IMR-90 (cell line): ENCODE measurements around the gene ADGRB3.
"Not testable (repeated sequence)": the region's sequence is repeated elsewhere in the genome, so short reads cannot be mapped to it uniquely, and the experiment has no call there.

Experiments used
- BHLHE40 ChIP-seq: fragments of 150-350 bp; IDR thresholded peaks from 2 replicates; pipeline ENCODE4 v1.6.1; 2016; ENCODE audit warnings: mild to moderate bottlenecking, low read depth, low read length
- MXI1 ChIP-seq: IDR thresholded peaks from 2 replicates; pipeline ENCODE4 v1.6.1; 2012; ENCODE audit warnings: low read depth, mild to moderate bottlenecking, low read length, moderate library complexity, borderline replicate concordance
- NFE2L2 ChIP-seq: fragments of 150-350 bp; IDR thresholded peaks from 2 replicates; pipeline ENCODE4 v1.6.1; 2016; ENCODE audit warnings: low read depth, mild to moderate bottlenecking, low read length
- POLR2A ChIP-seq: IDR thresholded peaks from 2 replicates; pipeline ENCODE4 v1.6.1; 2012; ENCODE audit warnings: mild to moderate bottlenecking, low read depth, low read length
- RAD21 ChIP-seq: IDR thresholded peaks from 2 replicates; pipeline ENCODE4 v1.6.1; 2012; ENCODE audit warnings: low read length, improper control_type of control experiment
- RCOR1 ChIP-seq: IDR thresholded peaks from 2 replicates; pipeline ENCODE4 v1.6.1; 2012; ENCODE audit warnings: mild to moderate bottlenecking, low read length, improper control_type of control experiment; ENCODE audit not compliant: insufficient replicate concordance
- RFX5 ChIP-seq: IDR thresholded peaks from 2 replicates; pipeline ENCODE4 v1.8.0; 2012; ENCODE audit warnings: low read depth, mild to moderate bottlenecking, low read length, moderate library complexity
- SMC3 ChIP-seq: fragments of 150-350 bp; IDR thresholded peaks from 2 replicates; pipeline ENCODE4 v1.6.1; 2016; ENCODE audit warnings: low read depth, mild to moderate bottlenecking, antibody characterized with exemption, low read length, moderate library complexity
- TF ChIP-seq, protein P1 (sequence below): conservative IDR thresholded peaks from 2 replicates; pipeline ENCODE4 v1.5.1; 2012; ENCODE audit warnings: mild to moderate bottlenecking, low read depth, low read length, improper control_type of control experiment

DNA sequence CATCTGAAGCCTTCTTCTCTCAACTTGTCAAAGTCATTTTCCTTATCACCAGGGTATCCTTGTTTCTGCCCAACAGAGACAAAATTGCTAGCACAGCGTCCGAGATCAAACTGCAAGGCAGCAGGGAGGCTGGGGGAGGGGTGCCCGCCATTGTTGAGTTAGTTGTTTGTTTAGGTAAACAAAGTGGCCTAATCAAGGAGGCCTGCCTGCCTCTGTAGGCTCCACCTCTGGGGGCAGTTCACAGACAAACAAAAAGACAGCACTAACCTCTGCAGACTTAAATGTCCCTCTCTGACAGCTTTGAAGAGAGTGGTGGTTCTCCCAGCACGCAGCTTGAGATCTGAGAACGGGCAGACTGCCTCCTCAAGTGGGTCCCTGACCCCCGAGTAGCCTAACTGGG lies 155.0 kb downstream of the ADGRB3 start:
- TF ChIP-seq, protein P1, sequence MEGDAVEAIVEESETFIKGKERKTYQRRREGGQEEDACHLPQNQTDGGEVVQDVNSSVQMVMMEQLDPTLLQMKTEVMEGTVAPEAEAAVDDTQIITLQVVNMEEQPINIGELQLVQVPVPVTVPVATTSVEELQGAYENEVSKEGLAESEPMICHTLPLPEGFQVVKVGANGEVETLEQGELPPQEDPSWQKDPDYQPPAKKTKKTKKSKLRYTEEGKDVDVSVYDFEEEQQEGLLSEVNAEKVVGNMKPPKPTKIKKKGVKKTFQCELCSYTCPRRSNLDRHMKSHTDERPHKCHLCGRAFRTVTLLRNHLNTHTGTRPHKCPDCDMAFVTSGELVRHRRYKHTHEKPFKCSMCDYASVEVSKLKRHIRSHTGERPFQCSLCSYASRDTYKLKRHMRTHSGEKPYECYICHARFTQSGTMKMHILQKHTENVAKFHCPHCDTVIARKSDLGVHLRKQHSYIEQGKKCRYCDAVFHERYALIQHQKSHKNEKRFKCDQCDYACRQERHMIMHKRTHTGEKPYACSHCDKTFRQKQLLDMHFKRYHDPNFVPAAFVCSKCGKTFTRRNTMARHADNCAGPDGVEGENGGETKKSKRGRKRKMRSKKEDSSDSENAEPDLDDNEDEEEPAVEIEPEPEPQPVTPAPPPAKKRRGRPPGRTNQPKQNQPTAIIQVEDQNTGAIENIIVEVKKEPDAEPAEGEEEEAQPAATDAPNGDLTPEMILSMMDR = not testable (repeated sequence)
- TF ChIP-seq RAD21, MXI1, SMC3, BHLHE40, NFE2L2, POLR2A, RFX5, RCOR1: not testable (repeated sequence)
